Peyer's patch (tissue), 4 donors: ENCODE data around the gene MSI2. TPM values are rescaled to one million over a fixed set of nuclear protein-coding genes. Genes with fewer than 3 reads are reported as not detected.

Source experiments
- DNase-seq, 3 donors: peaks; one replicate each; pipeline ENCODE4 v3.0.0-alpha.2; 2017 to 2019
- H3K27ac ChIP-seq, 4 donors: fragments of 200-600 bp; sonication (generic); one replicate each; pipeline ENCODE4 v1.5.1; 2016 to 2019
- H3K27me3 ChIP-seq, 2 donors: fragments of 200-600 bp; sonication (generic); one replicate each; pipeline ENCODE4 v1.5.1; 2019
- H3K36me3 ChIP-seq, 3 donors: fragments of 200-600 bp; sonication (generic); one replicate each; pipeline ENCODE4 v1.5.1; 2016 to 2019
- H3K4me1 ChIP-seq, 4 donors: fragments of 200-600 bp; sonication (generic); one replicate each; pipeline ENCODE4 v1.5.1; 2016 to 2019
- H3K4me3 ChIP-seq, 4 donors: fragments of 200-600 bp; sonication (generic); 1 replicate in 3 of 4; 2 replicates in 1 of 4; pipeline ENCODE4 v1.5.1; 2016 to 2019; ENCODE audit warnings: mild to moderate bottlenecking in 1 of 4
- H3K9me3 ChIP-seq, 4 donors: fragments of 200-600 bp; sonication (generic); one replicate each; pipeline ENCODE4 v1.5.1; 2016 to 2019; ENCODE audit warnings: mild to moderate bottlenecking in 1 of 4
- POLR2A ChIP-seq, 2 donors: fragments of 450-650 bp; IDR thresholded peaks; one replicate each; pipeline ENCODE4 v1.5.1; 2017; ENCODE audit warnings: antibody characterized with exemption in 2 of 2, mild to moderate bottlenecking in 2 of 2, moderate library complexity in 2 of 2
- total RNA-seq, 4 donors: library from RNA; depleted of rRNA; stranded (reverse); fragments of >200 nt; gene quantifications; one replicate each; pipeline ENCODE4 v1.1.0, GENCODE V29; 2016
- TF ChIP-seq, protein P1 (sequence below), 6 experiments: fragments of 450-650 bp in 4 of 6; fragments of 200-600 bp in 2 of 6; sonication (generic) in 1 of 6; IDR thresholded peaks; one replicate each; pipeline ENCODE4 v1.5.1; 2017 to 2019; ENCODE audit warnings: antibody characterized with exemption in 6 of 6, mild to moderate bottlenecking in 3 of 6, moderate library complexity in 1 of 6

Gene MSI2
- total RNA-seq, 4 donors from 2014 or later, result 25.9 to 39.0 (median 29.2) TPM

- no peaks in the 10 kb centered on the region for H3K36me3 ChIP-seq
- H3K4me1 ChIP-seq, result no peaks in the 10 kb centered on the region
These were observed 395.7 kb downstream of the MSI2 start for GRCh38 chr17:57651996-57652395.

DNA sequence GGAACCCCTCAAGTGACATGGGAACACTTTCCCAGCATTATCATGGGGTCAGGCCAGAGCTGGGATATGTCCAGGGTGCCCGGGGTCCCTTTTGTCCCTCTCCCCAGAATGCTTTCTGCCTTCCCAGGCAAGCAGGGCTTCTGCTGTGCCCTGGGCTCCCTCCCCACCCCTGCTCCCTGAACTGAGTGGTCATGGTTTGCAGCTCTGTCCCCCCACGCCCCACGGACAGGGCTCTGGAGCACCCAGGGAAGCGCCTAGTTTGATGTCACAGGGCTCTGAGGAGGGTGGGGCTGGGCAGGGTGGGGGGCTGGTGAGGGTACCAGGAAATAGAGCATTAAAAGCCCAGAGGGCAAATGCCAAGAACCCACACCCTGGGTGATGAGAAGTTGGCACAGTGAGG lies 396.5 kb downstream of the MSI2 start:
- no peaks in the 10 kb centered on the region for H3K27me3 ChIP-seq
- no peaks in the 10 kb centered on the region for H3K9me3 ChIP-seq
- no peaks in the 10 kb centered on the region for H3K36me3 ChIP-seq
- no peaks in the 10 kb centered on the region for H3K4me1 ChIP-seq
- no peak overlapping the region for H3K27ac ChIP-seq
- DNase-seq, result no peak
- no peak overlapping the region for H3K4me3 ChIP-seq
- TF ChIP-seq, protein P1, sequence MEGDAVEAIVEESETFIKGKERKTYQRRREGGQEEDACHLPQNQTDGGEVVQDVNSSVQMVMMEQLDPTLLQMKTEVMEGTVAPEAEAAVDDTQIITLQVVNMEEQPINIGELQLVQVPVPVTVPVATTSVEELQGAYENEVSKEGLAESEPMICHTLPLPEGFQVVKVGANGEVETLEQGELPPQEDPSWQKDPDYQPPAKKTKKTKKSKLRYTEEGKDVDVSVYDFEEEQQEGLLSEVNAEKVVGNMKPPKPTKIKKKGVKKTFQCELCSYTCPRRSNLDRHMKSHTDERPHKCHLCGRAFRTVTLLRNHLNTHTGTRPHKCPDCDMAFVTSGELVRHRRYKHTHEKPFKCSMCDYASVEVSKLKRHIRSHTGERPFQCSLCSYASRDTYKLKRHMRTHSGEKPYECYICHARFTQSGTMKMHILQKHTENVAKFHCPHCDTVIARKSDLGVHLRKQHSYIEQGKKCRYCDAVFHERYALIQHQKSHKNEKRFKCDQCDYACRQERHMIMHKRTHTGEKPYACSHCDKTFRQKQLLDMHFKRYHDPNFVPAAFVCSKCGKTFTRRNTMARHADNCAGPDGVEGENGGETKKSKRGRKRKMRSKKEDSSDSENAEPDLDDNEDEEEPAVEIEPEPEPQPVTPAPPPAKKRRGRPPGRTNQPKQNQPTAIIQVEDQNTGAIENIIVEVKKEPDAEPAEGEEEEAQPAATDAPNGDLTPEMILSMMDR (IDR thresholded peaks at IDR 0.05), result no peak
- TF ChIP-seq POLR2A (IDR thresholded peaks at IDR 0.05), result no peak

More at GRCh38 chr17:57651996-57652395, 395.7 kb downstream of the MSI2 start:
- no peak for DNase-seq
- Histone ChIP-seq H3K4me3 (no peak overlapping the region), H3K9me3 (no peaks in the 10 kb centered on the region), H3K27me3 (no peaks in the 10 kb centered on the region), H3K27ac (no peak overlapping the region)
- TF ChIP-seq, protein P1 (IDR thresholded peaks at IDR 0.05), result no peak
- no peak for TF ChIP-seq POLR2A (IDR thresholded peaks at IDR 0.05)

DNA sequence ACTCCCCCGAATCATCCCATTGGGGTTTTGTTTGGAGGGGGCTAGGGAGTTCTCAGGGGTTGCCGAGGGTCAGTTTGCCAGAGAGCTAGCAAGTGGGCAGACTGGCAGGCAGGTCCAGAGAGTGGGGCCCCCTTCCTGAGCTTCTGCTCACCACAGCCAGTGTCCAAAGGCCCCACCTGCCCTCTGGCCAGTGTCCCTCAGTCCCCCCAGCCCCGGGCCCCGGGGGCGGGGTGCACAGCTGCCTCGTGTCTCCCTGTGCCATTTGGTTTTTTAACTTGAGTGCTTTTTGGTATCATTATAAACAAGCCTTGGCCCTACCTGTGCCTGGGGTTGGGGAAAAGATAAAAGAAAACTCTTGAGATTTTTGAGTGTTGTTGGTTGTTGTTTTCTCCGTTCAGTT lies 397.0 kb downstream of the MSI2 start:
- Histone ChIP-seq H3K27me3 (no peaks in the 10 kb centered on the region), H3K4me1 (no peaks in the 10 kb centered on the region), H3K36me3 (no peaks in the 10 kb centered on the region), H3K27ac (no peak overlapping the region), H3K9me3 (no peaks in the 10 kb centered on the region), H3K4me3 (no peak overlapping the region)
- TF ChIP-seq, protein P1 (IDR thresholded peaks at IDR 0.05), result no peak
- TF ChIP-seq POLR2A (IDR thresholded peaks at IDR 0.05), result no peak
- no peak for DNase-seq

DNA sequence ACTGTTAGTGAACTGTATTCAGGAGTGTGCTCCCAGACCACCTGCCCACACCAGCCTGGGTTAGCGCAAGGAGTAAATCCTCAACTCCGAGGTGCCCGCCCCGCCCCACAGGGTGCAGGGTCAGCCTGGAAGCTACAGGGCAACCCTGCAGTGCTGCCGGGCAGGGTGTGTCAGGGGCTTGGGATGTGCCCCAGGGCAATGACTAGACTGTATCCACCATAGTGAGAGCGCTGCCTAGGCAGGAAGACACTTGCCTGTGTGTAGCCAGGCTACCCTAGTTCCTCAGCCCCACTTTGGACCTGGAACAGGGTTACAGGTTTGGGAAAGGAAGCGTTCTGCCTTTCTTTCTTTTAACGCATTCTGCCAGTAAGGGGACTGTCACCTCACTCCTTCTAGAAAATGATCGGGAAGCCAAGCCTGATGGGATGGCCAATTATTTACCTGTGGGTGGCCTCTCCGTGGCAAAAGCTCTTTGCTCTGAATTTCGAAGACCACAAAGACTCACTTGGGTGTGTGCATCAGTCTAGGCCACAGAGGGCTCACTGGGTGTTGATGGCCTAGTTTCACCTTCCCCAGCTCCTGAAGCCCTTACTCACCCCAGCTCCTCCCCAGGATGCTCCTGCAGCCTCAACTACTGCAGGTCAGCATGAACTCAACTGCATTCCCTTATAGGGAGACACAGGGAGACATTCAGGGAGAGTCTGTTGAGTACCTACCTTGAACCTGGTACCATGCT lies 397.9 kb downstream of the MSI2 start:
- TF ChIP-seq POLR2A (IDR thresholded peaks at IDR 0.05), result no peak
- TF ChIP-seq, protein P1 (IDR thresholded peaks at IDR 0.05), result no peak
- Histone ChIP-seq H3K4me1 (no peaks in the 10 kb centered on the region), H3K27ac (no peak overlapping the region), H3K27me3 (no peaks in the 10 kb centered on the region), H3K9me3 (no peaks in the 10 kb centered on the region), H3K4me3 (no peak overlapping the region), H3K36me3 (no peaks in the 10 kb centered on the region)
- DNase-seq, result no peak

DNA sequence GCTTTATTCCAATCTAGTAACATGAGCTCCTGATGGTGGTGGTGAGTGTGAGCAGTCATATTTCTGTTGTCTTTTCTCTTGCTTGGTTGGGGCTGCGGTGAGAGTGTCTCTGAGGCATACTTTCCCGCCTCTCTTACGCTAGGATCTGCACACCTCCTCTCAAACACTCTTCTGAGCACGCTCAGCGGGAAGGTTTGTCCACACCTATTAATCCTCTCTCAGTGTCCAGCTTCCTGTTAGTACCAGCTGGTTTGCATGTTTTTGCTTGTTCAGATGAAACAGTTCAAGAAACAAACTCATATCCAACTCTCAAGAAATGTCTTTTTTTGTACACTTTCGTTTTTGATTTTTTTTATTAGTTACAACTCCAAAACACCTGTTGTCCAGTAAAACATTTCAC lies 399.2 kb downstream of the MSI2 start:
- H3K4me1 ChIP-seq, result no peaks in the 10 kb centered on the region
- no peaks in the 10 kb centered on the region for H3K27me3 ChIP-seq
- H3K36me3 ChIP-seq, result no peaks in the 10 kb centered on the region
- no peak overlapping the region for H3K4me3 ChIP-seq
- H3K27ac ChIP-seq, result no peak overlapping the region
- no peak for DNase-seq
- no peaks in the 10 kb centered on the region for H3K9me3 ChIP-seq
- TF ChIP-seq, protein P1 (IDR thresholded peaks at IDR 0.05), result no peak
- no peak for TF ChIP-seq POLR2A (IDR thresholded peaks at IDR 0.05)
